ENCODE measurements around the gene SERP2. TPM values are rescaled to one million over a fixed set of nuclear protein-coding genes. Genes with fewer than 3 reads are reported as not detected.

SERP2 gene
- total and polyA plus RNA-seq, 9 of the 15 experiments (the other 6 are each of a cell fraction or from before 2014, with no cell fraction given): 0.13 TPM; not detected in 8

DNA sequence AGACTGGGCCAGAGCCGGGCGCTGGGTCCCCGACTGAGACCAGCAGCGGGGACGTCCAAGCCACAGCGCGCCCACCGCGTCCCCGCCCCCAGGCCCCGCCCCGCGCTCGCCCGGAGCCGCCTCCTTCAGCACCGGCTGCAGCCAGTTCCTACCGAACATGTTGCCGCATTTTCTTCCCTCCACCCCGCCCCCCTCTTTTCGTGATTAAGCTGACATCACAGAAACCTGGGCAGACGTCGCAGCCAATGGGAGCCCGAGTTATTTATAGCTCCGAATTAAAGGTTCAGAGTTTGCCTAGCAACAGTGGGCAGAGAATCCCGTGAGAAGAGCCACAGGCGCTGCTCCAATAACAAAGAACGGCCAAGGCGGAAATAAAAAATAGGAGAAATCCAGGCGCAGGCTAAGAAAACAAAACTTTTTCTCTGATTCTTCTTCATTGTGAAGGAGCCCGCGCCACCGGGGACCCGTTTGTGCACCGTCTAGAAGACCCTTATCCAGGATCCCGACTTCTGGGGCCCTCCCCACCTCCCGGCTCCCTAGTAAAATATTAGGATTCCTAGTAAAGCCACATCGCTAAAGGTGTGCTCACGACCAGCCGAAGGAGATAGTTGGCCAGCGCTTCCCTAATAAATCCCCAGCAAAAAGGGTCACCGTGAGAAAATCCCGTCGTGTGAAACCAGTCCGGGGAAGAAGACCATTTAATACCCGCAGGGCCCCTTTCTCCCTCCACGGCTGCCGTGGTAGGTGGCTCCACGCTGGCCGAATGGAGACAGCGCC is 61.7 kb downstream of the SERP2 start (continued):
- TF ChIP-seq, protein P1, sequence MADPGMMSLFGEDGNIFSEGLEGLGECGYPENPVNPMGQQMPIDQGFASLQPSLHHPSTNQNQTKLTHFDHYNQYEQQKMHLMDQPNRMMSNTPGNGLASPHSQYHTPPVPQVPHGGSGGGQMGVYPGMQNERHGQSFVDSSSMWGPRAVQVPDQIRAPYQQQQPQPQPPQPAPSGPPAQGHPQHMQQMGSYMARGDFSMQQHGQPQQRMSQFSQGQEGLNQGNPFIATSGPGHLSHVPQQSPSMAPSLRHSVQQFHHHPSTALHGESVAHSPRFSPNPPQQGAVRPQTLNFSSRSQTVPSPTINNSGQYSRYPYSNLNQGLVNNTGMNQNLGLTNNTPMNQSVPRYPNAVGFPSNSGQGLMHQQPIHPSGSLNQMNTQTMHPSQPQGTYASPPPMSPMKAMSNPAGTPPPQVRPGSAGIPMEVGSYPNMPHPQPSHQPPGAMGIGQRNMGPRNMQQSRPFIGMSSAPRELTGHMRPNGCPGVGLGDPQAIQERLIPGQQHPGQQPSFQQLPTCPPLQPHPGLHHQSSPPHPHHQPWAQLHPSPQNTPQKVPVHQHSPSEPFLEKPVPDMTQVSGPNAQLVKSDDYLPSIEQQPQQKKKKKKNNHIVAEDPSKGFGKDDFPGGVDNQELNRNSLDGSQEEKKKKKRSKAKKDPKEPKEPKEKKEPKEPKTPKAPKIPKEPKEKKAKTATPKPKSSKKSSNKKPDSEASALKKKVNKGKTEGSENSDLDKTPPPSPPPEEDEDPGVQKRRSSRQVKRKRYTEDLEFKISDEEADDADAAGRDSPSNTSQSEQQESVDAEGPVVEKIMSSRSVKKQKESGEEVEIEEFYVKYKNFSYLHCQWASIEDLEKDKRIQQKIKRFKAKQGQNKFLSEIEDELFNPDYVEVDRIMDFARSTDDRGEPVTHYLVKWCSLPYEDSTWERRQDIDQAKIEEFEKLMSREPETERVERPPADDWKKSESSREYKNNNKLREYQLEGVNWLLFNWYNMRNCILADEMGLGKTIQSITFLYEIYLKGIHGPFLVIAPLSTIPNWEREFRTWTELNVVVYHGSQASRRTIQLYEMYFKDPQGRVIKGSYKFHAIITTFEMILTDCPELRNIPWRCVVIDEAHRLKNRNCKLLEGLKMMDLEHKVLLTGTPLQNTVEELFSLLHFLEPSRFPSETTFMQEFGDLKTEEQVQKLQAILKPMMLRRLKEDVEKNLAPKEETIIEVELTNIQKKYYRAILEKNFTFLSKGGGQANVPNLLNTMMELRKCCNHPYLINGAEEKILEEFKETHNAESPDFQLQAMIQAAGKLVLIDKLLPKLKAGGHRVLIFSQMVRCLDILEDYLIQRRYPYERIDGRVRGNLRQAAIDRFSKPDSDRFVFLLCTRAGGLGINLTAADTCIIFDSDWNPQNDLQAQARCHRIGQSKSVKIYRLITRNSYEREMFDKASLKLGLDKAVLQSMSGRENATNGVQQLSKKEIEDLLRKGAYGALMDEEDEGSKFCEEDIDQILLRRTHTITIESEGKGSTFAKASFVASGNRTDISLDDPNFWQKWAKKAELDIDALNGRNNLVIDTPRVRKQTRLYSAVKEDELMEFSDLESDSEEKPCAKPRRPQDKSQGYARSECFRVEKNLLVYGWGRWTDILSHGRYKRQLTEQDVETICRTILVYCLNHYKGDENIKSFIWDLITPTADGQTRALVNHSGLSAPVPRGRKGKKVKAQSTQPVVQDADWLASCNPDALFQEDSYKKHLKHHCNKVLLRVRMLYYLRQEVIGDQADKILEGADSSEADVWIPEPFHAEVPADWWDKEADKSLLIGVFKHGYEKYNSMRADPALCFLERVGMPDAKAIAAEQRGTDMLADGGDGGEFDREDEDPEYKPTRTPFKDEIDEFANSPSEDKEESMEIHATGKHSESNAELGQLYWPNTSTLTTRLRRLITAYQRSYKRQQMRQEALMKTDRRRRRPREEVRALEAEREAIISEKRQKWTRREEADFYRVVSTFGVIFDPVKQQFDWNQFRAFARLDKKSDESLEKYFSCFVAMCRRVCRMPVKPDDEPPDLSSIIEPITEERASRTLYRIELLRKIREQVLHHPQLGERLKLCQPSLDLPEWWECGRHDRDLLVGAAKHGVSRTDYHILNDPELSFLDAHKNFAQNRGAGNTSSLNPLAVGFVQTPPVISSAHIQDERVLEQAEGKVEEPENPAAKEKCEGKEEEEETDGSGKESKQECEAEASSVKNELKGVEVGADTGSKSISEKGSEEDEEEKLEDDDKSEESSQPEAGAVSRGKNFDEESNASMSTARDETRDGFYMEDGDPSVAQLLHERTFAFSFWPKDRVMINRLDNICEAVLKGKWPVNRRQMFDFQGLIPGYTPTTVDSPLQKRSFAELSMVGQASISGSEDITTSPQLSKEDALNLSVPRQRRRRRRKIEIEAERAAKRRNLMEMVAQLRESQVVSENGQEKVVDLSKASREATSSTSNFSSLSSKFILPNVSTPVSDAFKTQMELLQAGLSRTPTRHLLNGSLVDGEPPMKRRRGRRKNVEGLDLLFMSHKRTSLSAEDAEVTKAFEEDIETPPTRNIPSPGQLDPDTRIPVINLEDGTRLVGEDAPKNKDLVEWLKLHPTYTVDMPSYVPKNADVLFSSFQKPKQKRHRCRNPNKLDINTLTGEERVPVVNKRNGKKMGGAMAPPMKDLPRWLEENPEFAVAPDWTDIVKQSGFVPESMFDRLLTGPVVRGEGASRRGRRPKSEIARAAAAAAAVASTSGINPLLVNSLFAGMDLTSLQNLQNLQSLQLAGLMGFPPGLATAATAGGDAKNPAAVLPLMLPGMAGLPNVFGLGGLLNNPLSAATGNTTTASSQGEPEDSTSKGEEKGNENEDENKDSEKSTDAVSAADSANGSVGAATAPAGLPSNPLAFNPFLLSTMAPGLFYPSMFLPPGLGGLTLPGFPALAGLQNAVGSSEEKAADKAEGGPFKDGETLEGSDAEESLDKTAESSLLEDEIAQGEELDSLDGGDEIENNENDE (IDR thresholded peaks at IDR 0.05; ENCODE audit: low read depth, low read length): no peak
- TF ChIP-seq HDAC3 (IDR thresholded peaks at IDR 0.05; ENCODE audit: borderline replicate concordance, partially characterized antibody): no peak
- peak; percentile 91 for TF ChIP-seq ATF7 (IDR thresholded peaks at IDR 0.05)
- no peak for TF ChIP-seq SIRT6 (IDR thresholded peaks at IDR 0.05; ENCODE audit: low read depth, low read length)
- no peak for TF ChIP-seq KDM1A (IDR thresholded peaks at IDR 0.05)
- TF ChIP-seq, protein P2, sequence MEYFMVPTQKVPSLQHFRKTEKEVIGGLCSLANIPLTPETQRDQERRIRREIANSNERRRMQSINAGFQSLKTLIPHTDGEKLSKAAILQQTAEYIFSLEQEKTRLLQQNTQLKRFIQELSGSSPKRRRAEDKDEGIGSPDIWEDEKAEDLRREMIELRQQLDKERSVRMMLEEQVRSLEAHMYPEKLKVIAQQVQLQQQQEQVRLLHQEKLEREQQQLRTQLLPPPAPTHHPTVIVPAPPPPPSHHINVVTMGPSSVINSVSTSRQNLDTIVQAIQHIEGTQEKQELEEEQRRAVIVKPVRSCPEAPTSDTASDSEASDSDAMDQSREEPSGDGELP (CRISPR knock-in tag; IDR thresholded peaks at IDR 0.05; ENCODE audit: borderline replicate concordance): no peak
- no peak for TF ChIP-seq PHB2 (IDR thresholded peaks at IDR 0.05; ENCODE audit: low read depth)
- no peak for TF ChIP-seq LEF1 (IDR thresholded peaks at IDR 0.05)
- no peak for TF ChIP-seq BRF1 (IDR thresholded peaks at IDR 0.05; ENCODE audit: borderline replicate concordance, extremely low read depth, insufficient read length)
- TF ChIP-seq ADNP (tag; IDR thresholded peaks at IDR 0.05): no peak
- TF ChIP-seq ATF1 (CRISPR knock-in tag; IDR thresholded peaks at IDR 0.05): no peak
- TF ChIP-seq ATF1 (tag; IDR thresholded peaks at IDR 0.05): peak; percentile 57; the same call in 1 of the 2 replicates
- TF ChIP-seq, protein P3, sequence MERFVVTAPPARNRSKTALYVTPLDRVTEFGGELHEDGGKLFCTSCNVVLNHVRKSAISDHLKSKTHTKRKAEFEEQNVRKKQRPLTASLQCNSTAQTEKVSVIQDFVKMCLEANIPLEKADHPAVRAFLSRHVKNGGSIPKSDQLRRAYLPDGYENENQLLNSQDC (CRISPR knock-in tag; IDR thresholded peaks at IDR 0.05): no peak
- no peak for TF ChIP-seq SNIP1 (IDR thresholded peaks at IDR 0.05; ENCODE audit: low read depth)
- TF ChIP-seq, protein P4, sequence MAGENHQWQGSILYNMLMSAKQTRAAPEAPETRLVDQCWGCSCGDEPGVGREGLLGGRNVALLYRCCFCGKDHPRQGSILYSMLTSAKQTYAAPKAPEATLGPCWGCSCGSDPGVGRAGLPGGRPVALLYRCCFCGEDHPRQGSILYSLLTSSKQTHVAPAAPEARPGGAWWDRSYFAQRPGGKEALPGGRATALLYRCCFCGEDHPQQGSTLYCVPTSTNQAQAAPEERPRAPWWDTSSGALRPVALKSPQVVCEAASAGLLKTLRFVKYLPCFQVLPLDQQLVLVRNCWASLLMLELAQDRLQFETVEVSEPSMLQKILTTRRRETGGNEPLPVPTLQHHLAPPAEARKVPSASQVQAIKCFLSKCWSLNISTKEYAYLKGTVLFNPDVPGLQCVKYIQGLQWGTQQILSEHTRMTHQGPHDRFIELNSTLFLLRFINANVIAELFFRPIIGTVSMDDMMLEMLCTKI (IDR thresholded peaks at IDR 0.05; ENCODE audit: partially characterized antibody): no peak

Data from K562 (cell line).